Measurements from ENCODE around the gene DHDH.

GRCh38 chr19:48915757-48916156, 17.7 kb upstream of the DHDH start:
- TF ChIP-seq CTCF (IDR thresholded peaks at IDR 0.05), result no peak
- no peak for TF ChIP-seq POLR2A (IDR thresholded peaks at IDR 0.05)
